Natural killer cell (primary cell): ENCODE measurements around the gene DHX16. TPM values are rescaled to one million over a fixed set of nuclear protein-coding genes. Genes with fewer than 3 reads are reported as not detected.

Experiments
- ATAC-seq, 3 donors: fragments of 150-1000 bp in 2 of 3; fragments of 200-7000 bp in 1 of 3; cut with Tn5 transposase; 1 replicate in 1 of 3; 2 replicates in 2 of 3; pipeline ENCODE4 v1.10.0; 2021; ENCODE audit warnings: mild to moderate bottlenecking in 2 of 3, moderate library complexity in 2 of 3
- DNase-seq, 2 donors: peaks; one replicate each; pipeline versions ENCODE4 v3.0.0 to v3.0.0-alpha.2; 2013 to 2021; ENCODE audit warnings: mixed read lengths in 1 of 2
- H3K27ac ChIP-seq: one replicate; pipeline ENCODE4 v1.5.1; 2013; ENCODE audit warnings: mild to moderate bottlenecking, low read length
- H3K27me3 ChIP-seq: one replicate; pipeline ENCODE4 v1.6.1; 2013; ENCODE audit warnings: low read length; ENCODE audit not compliant: control insufficient read depth, insufficient read depth
- H3K36me3 ChIP-seq: one replicate; pipeline ENCODE4 v1.6.1; 2013; ENCODE audit warnings: low read length; ENCODE audit not compliant: control insufficient read depth, insufficient read depth
- H3K4me1 ChIP-seq: one replicate; pipeline ENCODE4 v1.6.1; 2013; ENCODE audit warnings: low read length; ENCODE audit not compliant: control insufficient read depth, insufficient read depth
- H3K4me3 ChIP-seq: one replicate; pipeline ENCODE4 v1.5.1; 2013; ENCODE audit warnings: low read length
- H3K9me3 ChIP-seq: one replicate; pipeline ENCODE4 v1.6.1; 2013; ENCODE audit warnings: low read length; ENCODE audit not compliant: control insufficient read depth, insufficient read depth
- H3K27ac Mint-ChIP-seq, 2 donors: one replicate each; pipeline ENCODE4 v1.8.0; 2022; ENCODE audit warnings: mild to moderate bottlenecking in 2 of 2, mixed read lengths in 2 of 2, moderate library complexity in 1 of 2
- H3K27me3 Mint-ChIP-seq, 2 donors: one replicate each; pipeline ENCODE4 v1.8.0; 2022; ENCODE audit warnings: low read depth in 2 of 2, mixed read lengths in 2 of 2
- H3K36me3 Mint-ChIP-seq: one replicate; pipeline ENCODE4 v1.8.0; 2022; ENCODE audit warnings: mixed read lengths
- H3K4me1 Mint-ChIP-seq, 2 donors: one replicate each; pipeline ENCODE4 v1.8.0; 2022; ENCODE audit warnings: mixed read lengths in 2 of 2
- H3K4me3 Mint-ChIP-seq: one replicate; pipeline ENCODE4 v1.8.0; 2022; ENCODE audit warnings: mild to moderate bottlenecking, moderate library complexity, mixed read lengths
- H3K9me3 Mint-ChIP-seq, 2 donors: one replicate each; pipeline ENCODE4 v1.8.0; 2022; ENCODE audit warnings: mixed read lengths in 2 of 2
- CTCF ChIP-seq: fragments of 200-600 bp; IDR thresholded peaks from one replicate; pipeline ENCODE4 v1.8.0; 2022; ENCODE audit warnings: antibody characterized with exemption
- WGBS: methylation state at CpG from one replicate; pipeline ENCODE4 v1.1.7; 2013; ENCODE audit warnings: missing lambda C conversion rate; ENCODE audit not compliant: insufficient coverage; 5-methylcytosine and 5-hydroxymethylcytosine counted together
- intact Hi-C: fragments of 100-400 bp; cut with micrococcal nuclease; formaldehyde crosslinking; loops from one replicate; pipeline ENCODE4 v1.14.2; 2022
- total RNA-seq, 4 donors: library from RNA; stranded (reverse); fragments of 120-200 nt in 1 of 4; gene quantifications; one replicate each; pipeline versions ENCODE4 v1.2.3 to v1.2.4, GENCODE V29; 2013 to 2022

The DHX16 gene
- total RNA-seq, 3 donors from 2014 or later (not counting 1 experiment from before 2014, with no cell fraction given), result 27.3 to 35.7 (median 27.7) TPM

- peaks cover 12% of the 10 kb centered on the region for H3K4me1 ChIP-seq
- intact Hi-C loops, result loop anchor here (10.0 kb wide), 1 partner anchor 743 kb away; the partner anchor contains the start of gene HLA-B
- Mint-ChIP-seq H3K27me3 (peaks cover 0 to 3% of the 10 kb centered on the region in 2 donors), H3K9me3 (no peaks in the 10 kb centered on the region), H3K4me1 (peaks cover 61 to 79% of the 10 kb centered on the region in 2 donors), H3K36me3 (peaks cover 30% of the 10 kb centered on the region), H3K27ac (peak overlapping the region; percentile 96 to 100), H3K4me3 (no peak overlapping the region)
- H3K36me3 ChIP-seq, result peaks cover 40% of the 10 kb centered on the region
- no peaks in the 10 kb centered on the region for H3K27me3 ChIP-seq
- TF ChIP-seq CTCF, result no peak
- no peaks in the 10 kb centered on the region for H3K9me3 ChIP-seq
- DNase-seq (peak in 1 of 2 donors; percentile 24), ATAC-seq (no peak)
- no peak overlapping the region for H3K27ac ChIP-seq
- no peak overlapping the region for H3K4me3 ChIP-seq
- no CpG with 5 or more reads among the region's 1 CpG for WGBS
Observed at GRCh38 chr6:30612213-30612612, 60.6 kb downstream of the DHX16 start.

- Mint-ChIP-seq H3K9me3 (no peaks in the 10 kb centered on the region), H3K27me3 (no peaks in the 10 kb centered on the region), H3K4me1 (peaks cover 57 to 75% of the 10 kb centered on the region in 2 donors), H3K36me3 (peaks cover 29% of the 10 kb centered on the region), H3K27ac (peak overlapping the region; percentile 96 to 100), H3K4me3 (peak overlapping the region; percentile 21)
- Histone ChIP-seq H3K27me3 (no peaks in the 10 kb centered on the region), H3K36me3 (peaks cover 42% of the 10 kb centered on the region), H3K4me1 (peaks cover 12% of the 10 kb centered on the region), H3K27ac (no peak overlapping the region), H3K9me3 (no peaks in the 10 kb centered on the region), H3K4me3 (no peak overlapping the region)
- no peak for TF ChIP-seq CTCF
- WGBS, result no CpG with 5 or more reads among the region's 2 CpGs
- intact Hi-C loops, result loop anchor here (10.0 kb wide), 1 partner anchor 743 kb away; the partner anchor contains the start of gene HLA-B
- DNase-seq, result no peak
- ATAC-seq, result no peak
Observed at GRCh38 chr6:30611856-30612194, 61.0 kb downstream of the DHX16 start.

GRCh38 chr6:30611150-30611855 is 61.5 kb downstream of the DHX16 start:
- WGBS, result 94% methylated on average over 8 of the region's 9 CpGs
- no peak for TF ChIP-seq CTCF
- H3K27ac Mint-ChIP-seq, result peak overlapping the region; percentile 96 to 100
- H3K4me1 Mint-ChIP-seq, result peaks cover 61 to 74% of the 10 kb centered on the region in 2 donors
- H3K9me3 ChIP-seq, result no peaks in the 10 kb centered on the region
- peaks cover 12% of the 10 kb centered on the region for H3K4me1 ChIP-seq
- DNase-seq (peak in 1 of 2 donors; percentile 9), ATAC-seq (no peak)
- H3K4me3 Mint-ChIP-seq, result no peak overlapping the region
- peaks cover 29% of the 10 kb centered on the region for H3K36me3 Mint-ChIP-seq
- no peaks in the 10 kb centered on the region for H3K9me3 Mint-ChIP-seq
- intact Hi-C loops, result loop anchor here (10.0 kb wide), 1 partner anchor 743 kb away; the partner anchor contains the start of gene HLA-B
- H3K36me3 ChIP-seq, result peaks cover 42% of the 10 kb centered on the region
- no peaks in the 10 kb centered on the region for H3K27me3 ChIP-seq
- no peaks in the 10 kb centered on the region for H3K27me3 Mint-ChIP-seq
- no peak overlapping the region for H3K4me3 ChIP-seq
- no peak overlapping the region for H3K27ac ChIP-seq
